Middle frontal gyrus (tissue), 1 donor: ENCODE data around the gene ZNF677.
A peak's percentile ranks its signal among the peaks of the same experiment; 100 is the strongest.
"Not testable (repeated sequence)": the region's sequence is repeated elsewhere in the genome, so short reads cannot be mapped to it uniquely, and the experiment has no call there.

Experiments used
- DNase-seq: peaks from one replicate; pipeline ENCODE4 v3.0.0-alpha.2; 2015; ENCODE audit warnings: low spot score; ENCODE audit errors: extremely low spot score

Gene ZNF677

GRCh38 chr19:53193535-53194222 is 61.0 kb downstream of the ZNF677 start:
- DNase-seq: no peak

DNA sequence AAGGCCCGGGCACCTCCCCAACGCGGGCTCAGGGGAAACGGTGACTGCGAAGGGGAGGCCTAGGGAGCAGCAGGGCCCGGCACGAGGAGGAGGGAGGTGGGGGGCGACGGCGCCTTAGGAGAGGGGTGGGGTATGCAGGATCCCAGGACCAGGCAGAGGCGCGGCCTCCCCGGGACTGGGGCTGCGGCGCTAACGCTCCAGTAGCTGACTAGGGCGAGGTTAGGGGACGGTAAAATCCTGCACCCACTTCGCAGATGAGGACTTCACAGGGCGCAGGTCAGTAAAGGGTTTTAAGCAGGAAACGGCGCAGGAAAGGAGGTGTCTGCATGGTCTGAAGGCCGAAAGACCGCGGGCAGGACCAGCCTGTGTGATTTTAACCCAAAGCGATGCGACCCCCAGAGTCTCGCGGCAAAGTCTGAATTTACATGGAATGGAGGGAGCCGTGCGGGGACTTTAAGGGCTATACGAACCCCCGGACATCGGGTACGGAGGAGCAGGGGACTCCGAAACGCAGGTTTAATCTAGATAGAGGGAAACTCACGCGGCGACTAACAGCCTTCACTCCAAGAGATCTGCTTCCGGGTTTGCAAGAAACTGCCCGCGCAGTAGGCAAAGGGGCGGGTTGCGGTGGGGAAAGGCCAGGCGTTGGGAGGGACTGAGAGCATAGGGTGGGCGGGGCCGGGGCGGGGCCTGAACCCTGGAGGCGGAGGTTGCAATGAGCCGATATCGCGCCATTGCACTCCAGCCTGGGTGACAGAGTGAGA is 61.7 kb downstream of the ZNF677 start, which contains the start of gene ZNF665:
Gene ZNF665 (minus strand): TSS at position 588 of the 764 bp plus-strand sequence. CDS start 10,460 bp downstream, outside the sequence.
- peak; percentile 67 for DNase-seq

GRCh38 chr19:53190253-53190652 is 64.4 kb downstream of the ZNF677 start:
- DNase-seq: no peak

DNA sequence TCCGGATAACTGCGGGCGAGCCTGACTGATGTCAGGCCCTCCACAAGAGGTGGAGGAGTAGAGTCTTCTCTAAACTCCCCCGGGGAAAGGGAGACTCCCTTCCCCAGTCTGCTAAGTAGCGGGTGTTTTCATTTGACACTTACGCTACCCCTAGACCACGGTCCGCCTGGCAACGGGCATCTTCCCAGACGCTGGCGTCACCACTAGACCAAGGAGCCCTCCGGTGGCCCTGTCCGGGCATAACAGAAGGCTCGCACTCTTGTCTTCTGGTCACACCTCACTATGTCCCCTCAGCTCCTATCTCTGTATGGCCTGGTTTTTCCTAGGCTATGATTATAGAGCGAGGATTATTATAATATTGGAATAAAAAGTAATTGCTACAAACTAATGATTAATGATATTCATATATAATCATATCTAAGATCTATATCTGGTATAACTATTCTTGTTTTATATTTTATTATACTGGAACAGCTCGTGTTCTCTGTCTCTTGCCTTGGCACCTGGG is 64.9 kb downstream of the ZNF677 start:
- DNase-seq: not testable (repeated sequence)
